Anterior cingulate cortex (tissue), 58 donors: ENCODE data around the gene NLRP7.
"Not testable (repeated sequence)": the region's sequence is repeated elsewhere in the genome, so short reads cannot be mapped to it uniquely, and the experiment has no call there.

Experiments
- DNase-seq, 58 donors: peaks; one replicate each; lab custom pipeline; 2025; lab: John Stamatoyannopoulos, UW

The NLRP7 gene

DNA sequence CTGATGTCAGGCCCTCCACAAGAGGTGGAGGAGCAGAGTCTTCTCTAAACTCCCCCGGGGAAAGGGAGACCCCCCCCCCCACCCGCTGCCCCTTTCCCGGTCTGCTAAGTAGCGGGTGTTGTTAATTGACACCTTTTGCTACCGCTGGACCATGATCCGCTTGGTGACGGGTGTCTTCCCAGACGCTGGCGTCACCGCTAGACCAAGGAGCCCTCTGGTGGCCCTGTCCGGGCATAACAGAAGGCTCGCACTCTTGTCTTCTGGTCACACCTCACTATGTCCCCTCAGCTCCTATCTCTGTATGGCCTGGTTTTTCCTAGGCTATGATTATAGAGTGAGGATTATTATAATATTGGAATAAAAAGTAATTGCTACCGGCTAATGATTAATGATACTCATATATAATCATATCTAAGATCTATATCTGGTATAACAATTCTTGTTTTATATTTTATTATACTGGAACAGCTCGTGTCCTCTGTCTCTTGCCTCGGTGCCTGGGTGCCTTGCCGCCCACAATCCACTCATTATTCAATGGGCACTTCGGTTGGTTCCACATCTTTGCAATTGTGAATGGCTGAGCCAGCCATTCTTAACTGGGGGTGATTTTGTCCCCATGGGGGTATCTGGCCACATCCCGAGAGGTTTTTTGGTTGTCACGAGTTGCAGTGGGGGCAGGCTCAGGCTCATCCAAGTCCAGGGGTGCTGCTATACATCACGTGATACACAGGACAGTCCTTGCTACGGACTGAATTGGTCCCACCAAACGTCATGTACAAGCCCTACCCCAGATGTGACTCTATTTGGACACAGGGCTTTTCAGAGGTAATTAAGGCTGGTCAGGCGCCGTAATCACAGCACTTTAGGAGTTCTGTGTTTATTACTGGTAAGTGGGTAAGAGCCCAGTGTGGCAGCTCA is 27.4 kb downstream of the NLRP7 start:
- peak in 2 of 58 donors; percentile 1 to 3 for DNase-seq

DNA sequence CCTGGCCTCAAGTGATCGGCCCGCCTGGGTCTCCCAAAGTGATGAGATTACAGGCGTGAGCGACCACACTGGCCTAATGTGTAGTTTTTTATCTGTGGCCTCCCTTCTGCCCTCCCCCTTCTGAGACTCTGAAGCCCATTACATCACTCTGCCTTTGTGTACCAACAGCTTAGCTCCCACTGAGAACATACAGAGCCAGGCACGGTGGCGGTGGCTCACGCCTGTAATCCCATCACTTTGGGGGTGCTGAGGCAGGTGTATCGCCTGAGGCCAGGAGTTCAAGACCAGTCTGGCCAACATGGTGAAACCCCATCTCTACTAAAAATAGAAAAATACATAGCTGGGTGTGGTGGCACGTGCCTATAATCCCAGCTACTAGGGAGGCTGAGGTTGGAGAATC is 28.8 kb downstream of the NLRP7 start:
- no peak for DNase-seq

- DNase-seq = no peak
These were observed 30.5 kb downstream of the NLRP7 start for GRCh38 chr19:54916822-54917221.

DNA sequence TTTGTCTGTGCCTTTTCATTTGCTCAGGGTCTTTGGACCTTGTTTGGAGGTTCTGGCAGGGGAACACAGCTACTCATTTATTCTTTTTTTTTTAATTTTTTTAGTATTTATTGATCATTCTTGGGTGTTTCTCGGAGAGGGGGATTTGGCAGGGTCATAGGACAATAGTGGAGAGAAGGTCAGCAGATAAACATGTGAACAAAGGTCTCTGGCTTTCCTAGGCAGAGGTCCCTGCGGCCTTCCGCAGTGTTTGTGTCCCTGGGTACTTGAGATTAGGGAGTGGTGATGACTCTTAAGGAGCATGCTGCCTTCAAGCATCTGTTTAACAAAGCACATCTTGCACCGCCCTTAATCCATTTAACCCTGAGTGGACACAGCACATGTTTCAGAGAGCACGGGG is 39.4 kb downstream of the NLRP7 start:
- DNase-seq = not testable (repeated sequence)

- no peak for DNase-seq
These were observed 40.5 kb downstream of the NLRP7 start for GRCh38 chr19:54906819-54907218.

- no peak for DNase-seq
These were observed 41.4 kb downstream of the NLRP7 start, which contains the start of gene NCR1 for GRCh38 chr19:54905803-54906511. Gene NCR1, plus strand, starts transcription at chr19:54906148. Its CDS starts 40 bp downstream, at chr19:54906188.

GRCh38 chr19:54905421-54905802 is 41.9 kb downstream of the NLRP7 start:
- no peak for DNase-seq

DNA sequence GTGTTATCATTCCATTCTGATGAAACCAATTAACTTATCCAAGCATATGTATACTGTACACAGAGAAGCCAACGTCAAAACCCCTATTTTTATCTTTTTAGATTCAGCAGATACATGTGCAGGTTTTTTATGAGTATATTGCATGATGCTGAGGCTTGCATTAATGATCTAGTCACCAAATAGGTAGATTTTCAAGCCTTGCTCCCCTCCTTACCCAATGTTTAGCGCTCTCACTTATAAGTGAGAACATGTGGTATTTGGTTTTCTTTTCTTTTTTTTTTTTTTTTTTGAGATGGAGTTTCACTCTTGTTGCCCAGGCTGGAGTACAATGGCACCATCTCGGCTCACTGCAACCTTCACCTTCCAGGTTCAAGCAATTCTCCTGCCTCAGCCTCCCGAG is 43.1 kb downstream of the NLRP7 start:
- DNase-seq = not testable (repeated sequence)

GRCh38 chr19:54903303-54903702 is 44.0 kb downstream of the NLRP7 start:
- no peak for DNase-seq

- no peak for DNase-seq
These were observed 45.3 kb downstream of the NLRP7 start for GRCh38 chr19:54902061-54902460.

DNA sequence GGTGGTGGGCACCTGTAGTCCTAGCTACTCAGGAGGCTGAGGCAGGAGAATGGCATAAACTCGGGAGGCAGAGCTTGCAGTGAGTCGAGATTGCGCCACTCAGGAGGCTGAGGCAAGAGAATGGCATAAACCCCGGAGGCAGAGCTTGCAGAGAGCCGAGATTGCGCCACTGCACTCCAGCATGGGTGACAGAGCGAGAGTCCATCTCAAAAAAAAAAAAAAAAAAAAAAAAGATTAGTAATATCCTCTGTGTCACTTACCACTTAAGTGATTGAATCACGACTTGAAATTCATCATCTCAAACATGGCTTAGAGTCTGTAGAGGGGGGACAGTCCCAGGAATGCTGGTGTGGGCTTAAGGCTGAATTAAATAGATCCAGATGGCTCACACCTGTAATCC is 46.2 kb downstream of the NLRP7 start:
- not testable (repeated sequence) for DNase-seq

- not testable (repeated sequence) for DNase-seq
These were observed 47.7 kb downstream of the NLRP7 start for GRCh38 chr19:54899646-54900045.

- DNase-seq = not testable (repeated sequence)
These were observed 48.6 kb downstream of the NLRP7 start for GRCh38 chr19:54898685-54899084.

- no peak for DNase-seq
These were observed 51.3 kb downstream of the NLRP7 start for GRCh38 chr19:54896036-54896435.

GRCh38 chr19:54894106-54894505 is 53.2 kb downstream of the NLRP7 start:
- DNase-seq = not testable (repeated sequence)

DNA sequence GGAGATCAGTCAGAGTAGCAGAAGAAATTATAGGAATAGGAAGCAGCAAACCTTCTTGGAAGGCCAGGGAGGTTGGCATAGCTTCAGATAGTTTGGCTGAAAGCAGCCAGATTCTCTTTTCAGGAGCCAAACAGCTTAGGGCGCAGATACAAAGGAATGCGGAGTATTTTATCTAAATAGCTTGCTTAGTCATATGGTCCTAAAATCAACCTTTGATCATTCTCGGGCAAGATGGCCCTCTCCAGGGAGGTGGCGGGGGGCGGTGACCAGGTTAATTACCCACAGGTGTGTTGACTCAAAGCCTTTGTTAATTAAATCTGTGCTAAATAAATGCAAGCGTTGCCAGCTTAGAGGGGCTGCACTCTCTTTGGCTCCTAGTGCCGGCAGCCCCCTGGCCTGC is 53.9 kb downstream of the NLRP7 start:
- DNase-seq = no peak

DNA sequence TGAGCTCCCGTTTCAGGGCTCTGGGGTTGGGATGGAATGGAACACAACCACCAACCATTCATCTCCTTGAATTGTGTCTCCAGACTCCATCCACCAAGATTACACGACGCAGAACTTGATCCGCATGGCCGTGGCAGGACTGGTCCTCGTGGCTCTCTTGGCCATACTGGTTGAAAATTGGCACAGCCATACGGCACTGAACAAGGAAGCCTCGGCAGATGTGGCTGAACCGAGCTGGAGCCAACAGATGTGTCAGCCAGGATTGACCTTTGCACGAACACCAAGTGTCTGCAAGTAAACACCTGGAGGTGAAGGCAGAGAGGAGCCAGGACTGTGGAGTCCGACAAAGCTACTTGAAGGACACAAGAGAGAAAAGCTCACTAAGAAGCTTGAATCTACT is 57.8 kb downstream of the NLRP7 start:
- no peak for DNase-seq

DNA sequence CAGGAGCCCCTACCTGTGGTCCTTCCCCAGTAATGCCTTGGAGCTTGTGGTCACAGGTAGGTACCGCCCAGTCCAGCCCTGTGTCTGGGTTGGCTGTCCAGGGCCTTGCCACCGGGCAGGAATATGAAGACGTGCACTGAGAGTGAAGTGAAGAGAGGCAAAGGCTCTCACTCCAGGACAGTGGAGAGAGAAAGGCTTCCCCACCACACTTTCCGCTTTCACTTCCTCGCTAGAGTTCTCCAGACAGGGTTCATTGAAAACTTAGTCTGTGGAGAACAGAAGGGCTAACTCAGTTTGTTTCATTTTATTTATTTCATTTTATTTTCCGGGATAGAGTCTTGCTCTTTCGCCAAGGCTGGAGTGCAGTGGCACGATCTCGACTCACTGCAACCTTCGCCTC is 59.1 kb downstream of the NLRP7 start:
- DNase-seq = no peak

DNA sequence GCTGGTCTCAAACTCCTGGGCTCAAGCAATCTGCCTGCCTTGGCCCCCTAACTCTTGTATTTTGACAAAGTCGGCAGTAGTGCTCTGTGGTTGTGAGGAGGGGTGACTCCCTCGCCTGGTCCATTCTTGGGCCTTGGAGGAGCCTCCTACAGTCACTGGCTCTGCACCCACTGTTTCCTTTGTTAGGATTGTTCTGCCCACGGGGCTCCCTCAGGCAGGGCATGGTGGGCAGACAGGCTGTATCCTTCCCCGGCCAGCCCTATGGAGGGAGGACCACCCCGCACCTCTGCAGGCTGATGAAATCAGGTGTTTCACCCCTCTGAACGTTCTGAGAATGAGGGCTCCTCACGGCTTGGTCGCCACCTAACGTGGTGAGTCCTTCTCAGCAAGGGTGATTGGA is 64.1 kb downstream of the NLRP7 start:
- no peak for DNase-seq

DNA sequence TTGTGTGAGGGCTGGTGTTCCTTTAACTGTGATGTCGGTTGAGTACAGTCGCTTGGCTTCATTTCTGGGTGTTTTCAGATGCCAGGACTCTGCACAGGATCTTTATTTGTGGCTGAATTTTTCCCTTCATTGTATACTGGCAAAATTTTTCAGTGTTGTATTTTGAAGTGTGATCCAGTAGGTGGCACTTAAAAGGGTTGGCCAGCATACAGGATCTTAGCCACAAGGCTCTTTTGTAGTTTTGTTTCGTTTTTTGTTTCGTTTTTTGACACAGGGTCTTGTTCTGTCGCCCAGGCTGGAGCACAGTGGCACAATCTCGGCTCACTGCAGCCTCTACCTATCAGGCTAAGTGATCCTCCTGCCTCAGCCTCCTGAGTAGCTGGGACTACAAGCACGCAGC is 64.6 kb downstream of the NLRP7 start:
- DNase-seq = no peak

GRCh38 chr19:54881884-54882283 is 65.4 kb downstream of the NLRP7 start:
- DNase-seq = no peak

DNA sequence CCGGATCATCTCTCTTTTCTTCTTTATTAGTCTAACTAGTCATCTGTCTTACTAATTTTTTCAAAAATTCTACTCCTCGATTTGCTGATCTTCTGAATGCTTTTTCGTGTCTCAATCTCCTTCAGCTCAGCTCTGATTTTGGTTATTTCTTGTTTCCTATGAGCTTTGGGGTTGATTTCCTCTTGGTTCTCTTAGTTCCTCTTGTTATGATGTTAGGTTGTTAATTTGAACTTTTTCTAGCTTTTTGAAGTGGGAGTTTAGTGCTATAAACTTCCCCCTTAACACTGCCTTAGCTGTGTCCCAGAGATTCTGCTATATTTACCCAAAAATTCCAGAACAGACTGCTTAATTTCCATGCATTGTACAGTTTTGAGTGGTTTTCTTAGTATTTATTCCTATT is 69.9 kb downstream of the NLRP7 start:
- no peak for DNase-seq
